CD14-positive monocyte (primary cell): ENCODE results near the gene RSPO1. TPM values are rescaled to one million over a fixed set of nuclear protein-coding genes. Genes with fewer than 3 reads are reported as not detected.

ENCODE experiments used
- DNase-seq, 3 donors: peaks; one replicate each; pipeline ENCODE4 v3.0.0-alpha.2; 2011 to 2022
- H2AFZ ChIP-seq: 2 replicates; pipeline ENCODE4 v1.6.0; 2012; ENCODE audit warnings: mild to moderate bottlenecking, low read depth, low read length, inconsistent platforms; ENCODE audit not compliant: insufficient read depth, poor library complexity, severe bottlenecking
- H3K27ac ChIP-seq, 2 donors: 1 replicate in 1 of 2; 2 replicates in 1 of 2; pipeline ENCODE4 v1.5.1; 2012 to 2013; ENCODE audit warnings: low read length in 2 of 2, control low read depth in 1 of 2, inconsistent platforms in 1 of 2, low read depth in 1 of 2, mild to moderate bottlenecking in 1 of 2
- H3K27me3 ChIP-seq, 2 donors: one replicate each; pipeline versions ENCODE4 v1.6.0 to v1.6.1; 2011 to 2013; ENCODE audit warnings: low read length in 2 of 2; ENCODE audit not compliant: control insufficient read depth in 2 of 2, insufficient read depth in 2 of 2
- H3K36me3 ChIP-seq, 2 donors: replicated peaks in 1 of 2; 1 replicate in 1 of 2; 2 replicates in 1 of 2; pipeline versions ENCODE4 v1.5.1 to v1.6.1; 2012 to 2013; ENCODE audit warnings: low read length in 2 of 2, control low read depth in 1 of 2, inconsistent platforms in 1 of 2, mild to moderate bottlenecking in 1 of 2; ENCODE audit not compliant: insufficient read depth in 2 of 2, control insufficient read depth in 1 of 2
- H3K4me1 ChIP-seq, 2 donors: 1 replicate in 1 of 2; 2 replicates in 1 of 2; pipeline versions ENCODE4 v1.5.1 to v1.6.1; 2012 to 2013; ENCODE audit warnings: low read length in 2 of 2, control low read depth in 1 of 2, inconsistent platforms in 1 of 2, mild to moderate bottlenecking in 1 of 2, moderate library complexity in 1 of 2; ENCODE audit not compliant: insufficient read depth in 2 of 2, control insufficient read depth in 1 of 2
- H3K4me2 ChIP-seq: replicated peaks from 2 replicates; pipeline ENCODE3; 2012; ENCODE audit warnings: low read length, moderate library complexity, mild to moderate bottlenecking; ENCODE audit not compliant: poor library complexity, severe bottlenecking; ENCODE audit errors: extremely low read depth
- H3K4me3 ChIP-seq, 3 experiments: fragments of 200-600 bp in 1 of 3; sonication (generic) in 1 of 3; replicated peaks in 1 of 3; 1 replicate in 2 of 3; 2 replicates in 1 of 3; pipeline ENCODE4 v1.5.1; 2011 to 2013; ENCODE audit warnings: low read length in 3 of 3, mild to moderate bottlenecking in 3 of 3, control low read depth in 2 of 3, low read depth in 2 of 3, inconsistent platforms in 1 of 3, moderate library complexity in 1 of 3
- H3K79me2 ChIP-seq: 2 replicates; pipeline ENCODE4 v1.6.0; 2012; ENCODE audit warnings: mild to moderate bottlenecking, control low read depth, inconsistent platforms, low read length, moderate library complexity; ENCODE audit not compliant: insufficient read depth
- H3K9ac ChIP-seq: 2 replicates; pipeline ENCODE4 v1.6.0; 2017; ENCODE audit warnings: low read length, mild to moderate bottlenecking; ENCODE audit not compliant: insufficient read depth, poor library complexity, severe bottlenecking
- H3K9me3 ChIP-seq, 2 donors: replicated peaks in 1 of 2; 1 replicate in 1 of 2; 2 replicates in 1 of 2; pipeline versions ENCODE4 v1.5.1 to v1.6.1; 2012 to 2013; ENCODE audit warnings: low read length in 2 of 2, control low read depth in 1 of 2; ENCODE audit not compliant: control insufficient read depth in 1 of 2, insufficient read depth in 1 of 2
- H4K20me1 ChIP-seq: 2 replicates; pipeline ENCODE4 v1.6.0; 2012; ENCODE audit warnings: mild to moderate bottlenecking, low read length, control low read depth, moderate library complexity; ENCODE audit not compliant: insufficient read depth
- H3K27ac Mint-ChIP-seq, 7 donors: one replicate each; pipeline ENCODE4 v1.8.0; 2020; ENCODE audit warnings: mild to moderate bottlenecking in 7 of 7, mixed read lengths in 7 of 7, moderate library complexity in 6 of 7, inconsistent platforms in 2 of 7
- H3K27me3 Mint-ChIP-seq, 3 donors: one replicate each; pipeline ENCODE4 v1.8.0; 2021 to 2022; ENCODE audit warnings: low read depth in 3 of 3, mild to moderate bottlenecking in 3 of 3, mixed read lengths in 3 of 3, moderate library complexity in 3 of 3, inconsistent platforms in 1 of 3
- H3K36me3 Mint-ChIP-seq, 2 donors: one replicate each; pipeline ENCODE4 v1.8.0; 2020; ENCODE audit warnings: mixed read lengths in 2 of 2, inconsistent platforms in 1 of 2, mild to moderate bottlenecking in 1 of 2
- H3K4me1 Mint-ChIP-seq: one replicate; pipeline ENCODE4 v1.8.0; 2020; ENCODE audit warnings: mild to moderate bottlenecking, mixed read lengths
- H3K4me3 Mint-ChIP-seq, 2 donors: one replicate each; pipeline ENCODE4 v1.8.0; 2020; ENCODE audit warnings: mild to moderate bottlenecking in 2 of 2, mixed read lengths in 2 of 2, moderate library complexity in 1 of 2
- H3K9me3 Mint-ChIP-seq, 7 donors: one replicate each; pipeline ENCODE4 v1.8.0; 2020 to 2022; ENCODE audit warnings: mixed read lengths in 7 of 7, mild to moderate bottlenecking in 6 of 7, moderate library complexity in 6 of 7, inconsistent platforms in 2 of 7
- WGBS: methylation state at CpG from one replicate; pipeline ENCODE4 v1.1.5; 2013; ENCODE audit warnings: missing lambda C conversion rate; ENCODE audit not compliant: insufficient coverage; 5-methylcytosine and 5-hydroxymethylcytosine counted together
- intact Hi-C, 2 donors: fragments of 100-400 bp; cut with micrococcal nuclease; formaldehyde crosslinking; loops; one replicate each; pipeline versions ENCODE4 v1.15.0 to v1.15.1; 2023
- polyA plus RNA-seq, 3 donors: library from polyadenylated mRNA; depleted of rRNA in 1 of 3; unstranded in 2 of 3; stranded (reverse) in 1 of 3; fragments of 300-500 nt in 2 of 3; fragments of >200 nt in 1 of 3; fragmentation: Illumina TruSeq in 2 of 3; gene quantifications; 1 replicate in 2 of 3; 2 replicates in 1 of 3; pipeline ENCODE4 v1.2.3, GENCODE V29; 2012 to 2021
- TF ChIP-seq, protein P1 (sequence below): fragments of 200-600 bp; IDR thresholded peaks from one replicate; pipeline ENCODE4 v1.8.0; 2022; ENCODE audit warnings: antibody characterized with exemption, mild to moderate bottlenecking

Gene RSPO1
- polyA plus RNA-seq, 3 donors, result not detected

DNA sequence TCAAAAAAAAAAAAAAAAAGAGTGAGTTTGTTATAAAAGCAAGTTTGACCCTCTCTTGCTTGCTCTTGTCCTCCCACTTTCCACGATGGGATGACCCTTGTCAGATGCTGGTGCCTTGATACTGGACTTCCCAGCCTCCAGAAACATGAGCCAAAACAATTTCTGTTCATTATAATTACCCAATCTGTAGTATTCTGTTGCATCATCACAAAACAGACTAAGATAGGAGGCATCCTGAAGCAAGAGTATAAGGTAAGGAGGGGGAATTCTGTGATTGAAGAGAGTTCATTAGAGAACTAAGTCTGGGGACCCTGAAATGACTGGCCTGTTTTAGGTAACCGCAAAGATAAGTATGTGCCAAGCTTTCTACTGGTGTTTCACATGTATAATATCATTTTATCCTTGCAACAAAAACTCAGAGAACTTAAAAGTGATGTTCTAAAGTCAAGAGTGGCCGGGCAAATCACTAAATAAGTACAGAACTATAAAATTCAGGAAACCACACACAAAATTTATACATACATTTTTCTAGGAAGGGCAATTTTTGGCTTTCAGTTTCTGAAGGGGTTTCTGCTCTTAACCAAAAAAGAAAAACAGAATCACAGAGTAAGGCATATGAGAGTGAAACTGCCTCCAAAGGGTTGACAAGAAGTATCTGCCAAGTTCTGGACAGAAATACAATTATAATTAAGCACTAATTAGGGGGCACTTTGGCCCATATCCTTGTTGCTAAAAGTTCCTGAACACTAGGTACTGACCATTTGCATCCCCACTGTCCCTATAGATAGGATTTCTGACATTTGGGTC, 64.0 kb downstream of the RSPO1 start:
- no peaks in the 10 kb centered on the region for H3K4me1 ChIP-seq
- H3K4me1 Mint-ChIP-seq, result no peaks in the 10 kb centered on the region
- peaks cover 96 to 100% of the 10 kb centered on the region in 2 donors for H3K36me3 Mint-ChIP-seq
- TF ChIP-seq, protein P1, sequence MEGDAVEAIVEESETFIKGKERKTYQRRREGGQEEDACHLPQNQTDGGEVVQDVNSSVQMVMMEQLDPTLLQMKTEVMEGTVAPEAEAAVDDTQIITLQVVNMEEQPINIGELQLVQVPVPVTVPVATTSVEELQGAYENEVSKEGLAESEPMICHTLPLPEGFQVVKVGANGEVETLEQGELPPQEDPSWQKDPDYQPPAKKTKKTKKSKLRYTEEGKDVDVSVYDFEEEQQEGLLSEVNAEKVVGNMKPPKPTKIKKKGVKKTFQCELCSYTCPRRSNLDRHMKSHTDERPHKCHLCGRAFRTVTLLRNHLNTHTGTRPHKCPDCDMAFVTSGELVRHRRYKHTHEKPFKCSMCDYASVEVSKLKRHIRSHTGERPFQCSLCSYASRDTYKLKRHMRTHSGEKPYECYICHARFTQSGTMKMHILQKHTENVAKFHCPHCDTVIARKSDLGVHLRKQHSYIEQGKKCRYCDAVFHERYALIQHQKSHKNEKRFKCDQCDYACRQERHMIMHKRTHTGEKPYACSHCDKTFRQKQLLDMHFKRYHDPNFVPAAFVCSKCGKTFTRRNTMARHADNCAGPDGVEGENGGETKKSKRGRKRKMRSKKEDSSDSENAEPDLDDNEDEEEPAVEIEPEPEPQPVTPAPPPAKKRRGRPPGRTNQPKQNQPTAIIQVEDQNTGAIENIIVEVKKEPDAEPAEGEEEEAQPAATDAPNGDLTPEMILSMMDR, result no peak
- H3K4me2 ChIP-seq, result no peak overlapping the region
- H3K27ac Mint-ChIP-seq, result peak overlapping the region in 1 of 7 donors; percentile 5
- no peak for DNase-seq
- H3K27ac ChIP-seq, result no peak overlapping the region
- no peak overlapping the region for H3K9ac ChIP-seq
- H3K36me3 ChIP-seq, result peaks cover 98 to 100% of the 10 kb centered on the region in 2 donors
- H3K27me3 Mint-ChIP-seq, result no peaks in the 10 kb centered on the region
- H3K27me3 ChIP-seq, result no peaks in the 10 kb centered on the region
- H3K4me3 Mint-ChIP-seq, result no peak overlapping the region
- no peaks in the 10 kb centered on the region for H3K9me3 ChIP-seq
- peaks cover 0 to 5% (median 0%) of the 10 kb centered on the region in 7 donors for H3K9me3 Mint-ChIP-seq
- H3K79me2 ChIP-seq, result no peaks in the 10 kb centered on the region
- H3K4me3 ChIP-seq, result no peak overlapping the region
- intact Hi-C loops, result no loop called here
- H2AFZ ChIP-seq, result no peak overlapping the region
- peaks cover 4% of the 10 kb centered on the region for H4K20me1 ChIP-seq
- WGBS, result no CpG with 5 or more reads among the region's 3 CpGs

DNA sequence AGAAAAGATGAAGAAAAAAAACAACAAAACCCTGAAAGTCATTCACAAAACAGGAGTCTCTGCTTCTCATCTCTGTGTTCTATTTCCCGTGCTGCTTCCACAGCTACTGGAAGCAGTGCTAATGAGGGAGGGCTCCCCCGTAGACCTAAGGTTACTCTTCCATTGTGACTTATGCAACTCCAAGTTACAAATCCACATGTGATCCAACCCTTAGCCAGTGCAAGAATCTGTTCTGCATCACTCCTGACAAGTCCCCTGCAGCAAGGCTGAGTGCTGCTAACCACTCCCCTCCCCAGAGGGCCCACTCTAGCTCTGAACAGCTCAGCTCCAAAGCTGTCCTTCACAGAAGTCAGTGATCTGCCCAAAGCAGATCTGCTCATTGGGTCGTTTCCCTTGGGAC, 67.7 kb downstream of the RSPO1 start:
- H3K27me3 ChIP-seq, result no peaks in the 10 kb centered on the region
- no peak overlapping the region for H3K4me3 Mint-ChIP-seq
- H3K36me3 Mint-ChIP-seq, result peaks cover 72 to 85% of the 10 kb centered on the region in 2 donors
- WGBS, result 95% methylated on average over 2 of the region's 3 CpGs
- H3K4me3 ChIP-seq, result no peak overlapping the region
- H3K27me3 Mint-ChIP-seq, result no peaks in the 10 kb centered on the region
- H3K79me2 ChIP-seq, result no peaks in the 10 kb centered on the region
- H3K9ac ChIP-seq, result no peak overlapping the region
- H4K20me1 ChIP-seq, result peaks cover 4% of the 10 kb centered on the region
- H3K36me3 ChIP-seq, result peaks cover 75 to 92% of the 10 kb centered on the region in 2 donors
- no peaks in the 10 kb centered on the region for H3K4me1 ChIP-seq
- no peak for DNase-seq
- H3K9me3 Mint-ChIP-seq, result peaks cover 0 to 7% (median 0%) of the 10 kb centered on the region in 7 donors
- no peak overlapping the region for H3K4me2 ChIP-seq
- TF ChIP-seq, protein P1, result no peak
- no peaks in the 10 kb centered on the region for H3K9me3 ChIP-seq
- H2AFZ ChIP-seq, result no peak overlapping the region
- H3K27ac Mint-ChIP-seq, result no peak overlapping the region
- intact Hi-C loops, result no loop called here
- no peaks in the 10 kb centered on the region for H3K4me1 Mint-ChIP-seq
- no peak overlapping the region for H3K27ac ChIP-seq
